IMR-90 (cell line): ENCODE data around the gene PRADC1. TPM values are rescaled to one million over a fixed set of nuclear protein-coding genes. Genes with fewer than 3 reads are reported as not detected.

Experiments
- ATAC-seq: fragments of 200-7000 bp; cut with Tn5 transposase; 2 replicates; pipeline ENCODE4 v1.9.1; 2020; ENCODE audit warnings: low read depth, mild to moderate bottlenecking, moderate library complexity
- BruUV-seq: library from RNA; stranded (reverse); fragments of 400-500 nt; replicated peaks from 2 replicates; lab custom pipeline; 2021; lab: Mats Ljungman, UMichigan
- CTCF ChIA-PET: fragments of 300-600 bp; formaldehyde crosslinking; extraction: SDS; loops from one replicate; lab custom pipeline; 2021; ENCODE audit warnings: antibody characterized with exemption; lab: Yijun Ruan, JAX
- POLR2A ChIA-PET: fragments of 300-600 bp; sonication (Branson Sonifier 250); formaldehyde crosslinking; loops from one replicate; lab custom pipeline; 2022; ENCODE audit warnings: antibody characterized with exemption; ENCODE audit not compliant: unreplicated experiment; lab: Charles Lee
- DNase-seq: peaks from one replicate; pipeline ENCODE4 v3.0.0; 2013
- H2AFZ ChIP-seq: replicated peaks from 2 replicates; pipeline ENCODE3; 2013; ENCODE audit warnings: low read length, mild to moderate bottlenecking; ENCODE audit not compliant: poor library complexity
- H2AK5ac ChIP-seq: 2 replicates; pipeline ENCODE4 v1.6.1; 2013; ENCODE audit warnings: low read depth, low read length, inconsistent platforms
- H2AK9ac ChIP-seq: replicated peaks from 2 replicates; pipeline ENCODE3; 2013; ENCODE audit warnings: mild to moderate bottlenecking, low read depth, low read length, moderate library complexity; ENCODE audit not compliant: poor library complexity
- H2BK120ac ChIP-seq: 2 replicates; pipeline ENCODE4 v1.6.1; 2013; ENCODE audit warnings: low read depth, low read length, inconsistent platforms
- H2BK15ac ChIP-seq: 3 replicates; pipeline ENCODE4 v1.6.1; 2013; ENCODE audit warnings: low read depth, low read length, inconsistent platforms
- H2BK20ac ChIP-seq: 2 replicates; pipeline ENCODE4 v1.6.1; 2013; ENCODE audit warnings: low read depth, mild to moderate bottlenecking, inconsistent platforms, low read length, moderate library complexity
- H2BK5ac ChIP-seq: 2 replicates; pipeline ENCODE4 v1.6.1; 2013; ENCODE audit warnings: mild to moderate bottlenecking, low read depth, low read length, inconsistent platforms; ENCODE audit not compliant: poor library complexity, severe bottlenecking
- H3K14ac ChIP-seq: replicated peaks from 2 replicates; pipeline ENCODE4 v1.6.1; 2013; ENCODE audit warnings: low read depth, low read length, inconsistent platforms
- H3K18ac ChIP-seq: 2 replicates; pipeline ENCODE4 v1.6.1; 2013; ENCODE audit warnings: low read depth, low read length, control low read depth
- H3K23ac ChIP-seq: 2 replicates; pipeline ENCODE4 v1.6.1; 2013; ENCODE audit warnings: low read depth, low read length, inconsistent platforms
- H3K27ac ChIP-seq: 2 replicates; pipeline ENCODE4 v1.5.1; 2013; ENCODE audit warnings: mild to moderate bottlenecking, control low read depth, low read length; ENCODE audit not compliant: insufficient read depth
- H3K27me3 ChIP-seq: 2 replicates; pipeline ENCODE4 v1.6.1; 2013; ENCODE audit warnings: low read length; ENCODE audit not compliant: control insufficient read depth, insufficient read depth
- H3K36me3 ChIP-seq: 2 replicates; pipeline ENCODE4 v1.6.1; 2013; ENCODE audit warnings: low read length, mixed read lengths; ENCODE audit not compliant: control insufficient read depth, insufficient read depth
- H3K4ac ChIP-seq: 2 replicates; pipeline ENCODE4 v1.6.1; 2013; ENCODE audit warnings: low read depth, low read length, inconsistent platforms
- H3K4me1 ChIP-seq: 2 replicates; pipeline ENCODE4 v1.6.1; 2013; ENCODE audit warnings: low read length, mixed read lengths; ENCODE audit not compliant: control insufficient read depth, insufficient read depth
- H3K4me2 ChIP-seq: 2 replicates; pipeline ENCODE4 v1.6.1; 2013; ENCODE audit warnings: low read depth, mild to moderate bottlenecking, control low read depth, low read length, moderate library complexity
- H3K4me3 ChIP-seq: 2 replicates; pipeline ENCODE4 v1.5.1; 2013; ENCODE audit warnings: low read depth, mild to moderate bottlenecking, control low read depth, low read length, moderate library complexity; ENCODE audit not compliant: insufficient read depth
- H3K56ac ChIP-seq: 2 replicates; pipeline ENCODE4 v1.6.1; 2013; ENCODE audit warnings: low read length, inconsistent platforms; ENCODE audit not compliant: insufficient read depth; ENCODE audit errors: extremely low read depth
- H3K79me1 ChIP-seq, 2 experiments: 2 replicates each; pipeline ENCODE4 v1.6.1; 2013; ENCODE audit warnings: low read length in 2 of 2, inconsistent platforms in 1 of 2, low read depth in 1 of 2
- H3K9ac ChIP-seq: 2 replicates; pipeline ENCODE4 v1.6.1; 2013; ENCODE audit warnings: low read depth, low read length, control low read depth
- H3K9me1 ChIP-seq: 2 replicates; pipeline ENCODE4 v1.6.1; 2013; ENCODE audit warnings: low read length, inconsistent platforms; ENCODE audit not compliant: insufficient read depth
- H3K9me3 ChIP-seq: 2 replicates; pipeline ENCODE4 v1.6.1; 2013; ENCODE audit warnings: low read length; ENCODE audit not compliant: control insufficient read depth, insufficient read depth
- H4K20me1 ChIP-seq: 2 replicates; pipeline ENCODE4 v1.6.1; 2013; ENCODE audit warnings: low read length, inconsistent platforms; ENCODE audit not compliant: insufficient read depth
- H4K5ac ChIP-seq: 2 replicates; pipeline ENCODE4 v1.6.1; 2013; ENCODE audit warnings: mild to moderate bottlenecking, low read depth, low read length, control low read depth
- H4K8ac ChIP-seq, 2 experiments: 2 replicates each; pipeline ENCODE4 v1.6.1; 2013; ENCODE audit warnings: low read depth in 2 of 2, low read length in 2 of 2, control low read depth in 1 of 2, inconsistent platforms in 1 of 2
- H4K91ac ChIP-seq: 2 replicates; pipeline ENCODE4 v1.6.1; 2013; ENCODE audit warnings: low read depth, low read length, inconsistent platforms; ENCODE audit not compliant: insufficient read depth
- MAZ ChIP-seq: IDR thresholded peaks from 2 replicates; pipeline ENCODE4 v1.6.1; 2012; ENCODE audit warnings: low read depth, mild to moderate bottlenecking, low read length, improper control_type of control experiment, moderate library complexity, borderline replicate concordance
- WGBS, 2 experiments: methylation state at CpG; one replicate each; pipeline versions ENCODE4 v1.1.5 to v1.1.7; 2013; ENCODE audit warnings: missing lambda C conversion rate in 2 of 2; ENCODE audit not compliant: insufficient read length in 1 of 2; ENCODE audit errors: extremely low coverage in 2 of 2; 5-methylcytosine and 5-hydroxymethylcytosine counted together
- dilution Hi-C: fragments of 300-500 bp; cut with HindIII; formaldehyde crosslinking; loops from one replicate; pipeline ENCODE4 v1.14.3; 2018; ENCODE audit warnings: low sequenced_read_pairs; ENCODE audit not compliant: unreplicated experiment
- in situ Hi-C: fragments of 300-500 bp; cut with MboI; formaldehyde crosslinking; loops from 3 replicates; pipeline ENCODE4 v1.14.3; 2019; ENCODE audit warnings: low sequenced_read_pairs, inconsistent platforms, mixed read lengths
- intact Hi-C: fragments of 100-400 bp; cut with micrococcal nuclease; formaldehyde crosslinking; loops from 2 replicates; pipeline ENCODE4 v1.10.0; 2022
- polyA plus RNA-seq, 3 experiments: library from polyadenylated mRNA; depleted of rRNA; stranded (reverse); fragments of >200 nt; gene quantifications; 2 replicates each; pipeline ENCODE4 v1.2.3, GENCODE V29; 2012; ENCODE audit warnings: low replicate concordance in 1 of 3
- total RNA-seq: library from RNA; depleted of rRNA; stranded (reverse); fragments of >200 nt; gene quantifications from 2 replicates; pipeline ENCODE4 v1.2.3, GENCODE V29; 2012
- TF ChIP-seq, protein P1 (sequence below): conservative IDR thresholded peaks from 2 replicates; pipeline ENCODE4 v1.5.1; 2012; ENCODE audit warnings: mild to moderate bottlenecking, low read depth, low read length, improper control_type of control experiment

PRADC1 gene
- total and polyA plus RNA-seq, 2 of the 4 experiments (the other 2 are of a cell fraction) = 13.1 to 18.4 TPM

DNA sequence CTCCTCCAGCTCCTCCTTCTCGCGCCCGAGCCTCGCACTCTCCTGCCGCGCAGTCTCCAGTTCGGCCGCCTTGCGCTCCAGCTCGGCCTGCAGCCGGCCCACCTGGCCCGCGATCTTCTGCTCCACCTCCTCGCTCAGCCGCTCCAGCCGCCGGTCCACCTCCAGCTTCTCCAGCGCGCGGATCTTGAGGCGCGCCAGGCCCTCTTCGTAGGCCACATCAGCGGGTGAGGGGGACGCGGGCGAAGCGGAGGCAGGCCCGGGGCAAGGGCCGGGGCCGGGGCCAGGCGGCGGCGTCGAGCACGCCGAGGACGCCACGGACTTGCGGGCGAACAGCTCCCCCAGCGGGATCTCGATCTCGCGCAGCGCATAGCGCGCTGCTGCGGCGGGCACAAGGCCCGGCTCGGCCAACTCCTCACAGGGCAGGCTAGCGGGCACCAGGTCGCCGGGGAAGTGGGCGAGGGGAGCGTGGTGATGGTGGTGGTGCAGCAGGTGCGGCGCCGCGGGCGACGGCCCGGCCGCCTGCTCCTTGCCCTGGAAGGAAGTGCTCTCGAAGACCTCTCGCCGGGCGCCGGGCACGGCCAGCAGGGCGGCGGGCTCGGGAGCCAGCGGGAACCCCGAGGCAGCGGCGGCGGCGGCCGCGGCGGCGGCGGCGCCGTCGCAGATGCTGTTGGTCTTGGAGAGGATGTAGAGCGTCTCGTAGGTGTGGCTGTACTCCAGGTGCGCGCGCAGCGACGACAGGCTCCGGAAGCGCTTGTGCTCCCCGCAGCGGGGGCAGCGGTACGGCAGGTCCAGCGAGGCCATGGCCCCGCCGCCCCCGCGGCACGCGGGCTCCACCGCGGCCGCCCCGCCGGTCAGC lies 36.0 kb upstream of the PRADC1 start:
- no peak overlapping the region for H4K5ac ChIP-seq
- no peaks in the 10 kb centered on the region for H3K79me1 ChIP-seq
- H2BK120ac ChIP-seq = no peak overlapping the region
- WGBS, 2 experiments = 8% methylated on average over 59 of the region's 113 CpGs; no CpG with 5 or more reads in 1 of the 2 experiments
- no peaks in the 10 kb centered on the region for H3K4me1 ChIP-seq
- DNase-seq = peak; percentile 11
- H4K20me1 ChIP-seq = peaks cover 10% of the 10 kb centered on the region; the same call in 1 of the 2 replicates
- H3K4me3 ChIP-seq = no peak overlapping the region
- H2BK5ac ChIP-seq = no peak overlapping the region
- no peak overlapping the region for H2AK9ac ChIP-seq
- dilution Hi-C loops (no loop called here), in situ Hi-C loops (no loop called here), intact Hi-C loops (no loop called here)
- H3K23ac ChIP-seq = no peak overlapping the region
- no peak overlapping the region for H4K91ac ChIP-seq
- TF ChIP-seq, protein P1, sequence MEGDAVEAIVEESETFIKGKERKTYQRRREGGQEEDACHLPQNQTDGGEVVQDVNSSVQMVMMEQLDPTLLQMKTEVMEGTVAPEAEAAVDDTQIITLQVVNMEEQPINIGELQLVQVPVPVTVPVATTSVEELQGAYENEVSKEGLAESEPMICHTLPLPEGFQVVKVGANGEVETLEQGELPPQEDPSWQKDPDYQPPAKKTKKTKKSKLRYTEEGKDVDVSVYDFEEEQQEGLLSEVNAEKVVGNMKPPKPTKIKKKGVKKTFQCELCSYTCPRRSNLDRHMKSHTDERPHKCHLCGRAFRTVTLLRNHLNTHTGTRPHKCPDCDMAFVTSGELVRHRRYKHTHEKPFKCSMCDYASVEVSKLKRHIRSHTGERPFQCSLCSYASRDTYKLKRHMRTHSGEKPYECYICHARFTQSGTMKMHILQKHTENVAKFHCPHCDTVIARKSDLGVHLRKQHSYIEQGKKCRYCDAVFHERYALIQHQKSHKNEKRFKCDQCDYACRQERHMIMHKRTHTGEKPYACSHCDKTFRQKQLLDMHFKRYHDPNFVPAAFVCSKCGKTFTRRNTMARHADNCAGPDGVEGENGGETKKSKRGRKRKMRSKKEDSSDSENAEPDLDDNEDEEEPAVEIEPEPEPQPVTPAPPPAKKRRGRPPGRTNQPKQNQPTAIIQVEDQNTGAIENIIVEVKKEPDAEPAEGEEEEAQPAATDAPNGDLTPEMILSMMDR = peak; percentile 9; the same call in 1 of the 2 replicates
- TF ChIP-seq MAZ = no peak
- POLR2A ChIA-PET = no interaction called here
- no peak overlapping the region for H2AFZ ChIP-seq
- H2BK20ac ChIP-seq = no peak overlapping the region
- CTCF ChIA-PET = no interaction called here
- peaks cover 25% of the 10 kb centered on the region for H3K27me3 ChIP-seq
- peaks cover 2% of the 10 kb centered on the region; the same call in 1 of the 2 replicates for H3K9me3 ChIP-seq
- H3K56ac ChIP-seq = no peak overlapping the region
- no peak overlapping the region for H3K18ac ChIP-seq
- no peak overlapping the region for H3K27ac ChIP-seq
- H3K9me1 ChIP-seq = peaks cover 6% of the 10 kb centered on the region; the same call in 1 of the 2 replicates
- H3K4ac ChIP-seq = no peak overlapping the region
- H3K9ac ChIP-seq = no peak overlapping the region
- no peak overlapping the region for H3K14ac ChIP-seq
- H3K4me2 ChIP-seq = no peak overlapping the region
- no TSS peak for BruUV-seq
- H4K8ac ChIP-seq = no peak overlapping the region
- no peak overlapping the region for H2BK15ac ChIP-seq
- H3K36me3 ChIP-seq = peaks cover 3% of the 10 kb centered on the region; the same call in 1 of the 2 replicates
- ATAC-seq = peak; percentile 62
- no peak overlapping the region for H2AK5ac ChIP-seq
